Activated B cell treated with CpG ODN at 0.5 μM for 24 hours (primary cell): ENCODE measurements around the gene RAET1E. TPM values are rescaled to one million over a fixed set of nuclear protein-coding genes. Genes with fewer than 3 reads are reported as not detected.
A peak's percentile ranks its signal among the peaks of the same experiment; 100 is the strongest.
"Not testable (repeated sequence)": the region's sequence is repeated elsewhere in the genome, so short reads cannot be mapped to it uniquely, and the experiment has no call there.

Source experiments
- ATAC-seq: fragments of 200-7000 bp; cut with Tn5 transposase; one replicate; pipeline ENCODE4 v1.10.0; 2021; ENCODE audit warnings: low read depth, mild to moderate bottlenecking, moderate library complexity
- CTCF ChIA-PET: fragments of 350-600 bp; sonication (Branson Sonifier 250); formaldehyde crosslinking; loops from one replicate; lab custom pipeline; 2021; ENCODE audit warnings: antibody characterized with exemption; lab: Charles Lee
- POLR2A ChIA-PET: fragments of 350-600 bp; sonication (Branson Sonifier 250); formaldehyde crosslinking; loops from one replicate; lab custom pipeline; 2021; ENCODE audit warnings: antibody characterized with exemption; lab: Charles Lee
- DNase-seq: peaks from one replicate; pipeline ENCODE4 v3.0.0; 2022
- H3K27ac Mint-ChIP-seq: one replicate; pipeline ENCODE4 v1.8.0; 2020; ENCODE audit warnings: mixed read lengths
- H3K27me3 Mint-ChIP-seq: one replicate; pipeline ENCODE4 v1.8.0; 2021; ENCODE audit warnings: mixed read lengths
- H3K36me3 Mint-ChIP-seq: one replicate; pipeline ENCODE4 v1.8.0; 2021; ENCODE audit warnings: low read depth, mixed read lengths
- H3K4me1 Mint-ChIP-seq: one replicate; pipeline ENCODE4 v1.8.0; 2021; ENCODE audit warnings: mixed read lengths
- H3K4me3 Mint-ChIP-seq: one replicate; pipeline ENCODE4 v1.8.0; 2020; ENCODE audit warnings: mild to moderate bottlenecking, mixed read lengths
- H3K9me3 Mint-ChIP-seq: one replicate; pipeline ENCODE4 v1.8.0; 2020; ENCODE audit warnings: mixed read lengths
- CTCF ChIP-seq: fragments of 200-600 bp; IDR thresholded peaks from one replicate; pipeline ENCODE4 v1.8.0; 2022; ENCODE audit warnings: antibody characterized with exemption, mild to moderate bottlenecking
- intact Hi-C: fragments of 100-400 bp; cut with micrococcal nuclease; formaldehyde crosslinking; loops from one replicate; pipeline ENCODE4 v1.15.1; 2024
- total RNA-seq: library from RNA; stranded (reverse); gene quantifications from 2 replicates; pipeline ENCODE4 v1.2.3, GENCODE V29; 2022

The RAET1E gene
- not detected in 2 replicates for total RNA-seq

- no peaks in the 10 kb centered on the region for H3K4me1 Mint-ChIP-seq
- H3K27ac Mint-ChIP-seq = no peak within 1 kb of the TSS
- H3K4me3 Mint-ChIP-seq = no peak within 1 kb of the TSS
- no peak for TF ChIP-seq CTCF
- ATAC-seq (no peak), DNase-seq (no peak)
- no peaks in the 10 kb centered on the region for H3K36me3 Mint-ChIP-seq
- no peaks in the 10 kb centered on the region for H3K9me3 Mint-ChIP-seq
- H3K27me3 Mint-ChIP-seq = peaks cover 36% of the 10 kb centered on the region
- ChIA-PET POLR2A (no interaction called here), CTCF (no interaction called here)
- intact Hi-C loops = no loop called here
Measured at GRCh38 chr6:149897855-149898744, at the start of gene RAET1E. Gene RAET1E, minus strand, starts transcription at chr6:149898113. Its CDS starts 7,212 bp downstream, at chr6:149890901.

- H3K4me3 Mint-ChIP-seq, intact Hi-C loops, H3K9me3 Mint-ChIP-seq, H3K27ac Mint-ChIP-seq, POLR2A ChIA-PET, H3K4me1 Mint-ChIP-seq, CTCF ChIA-PET, H3K36me3 Mint-ChIP-seq, ATAC-seq, DNase-seq: not testable (repeated sequence)
- H3K27me3 Mint-ChIP-seq = peaks cover 56% of the 10 kb centered on the region
Measured at GRCh38 chr6:149947533-149947932, 49.6 kb upstream of the RAET1E start.

GRCh38 chr6:149946631-149947030, 48.7 kb upstream of the RAET1E start:
- POLR2A ChIA-PET = not testable (repeated sequence)

DNA sequence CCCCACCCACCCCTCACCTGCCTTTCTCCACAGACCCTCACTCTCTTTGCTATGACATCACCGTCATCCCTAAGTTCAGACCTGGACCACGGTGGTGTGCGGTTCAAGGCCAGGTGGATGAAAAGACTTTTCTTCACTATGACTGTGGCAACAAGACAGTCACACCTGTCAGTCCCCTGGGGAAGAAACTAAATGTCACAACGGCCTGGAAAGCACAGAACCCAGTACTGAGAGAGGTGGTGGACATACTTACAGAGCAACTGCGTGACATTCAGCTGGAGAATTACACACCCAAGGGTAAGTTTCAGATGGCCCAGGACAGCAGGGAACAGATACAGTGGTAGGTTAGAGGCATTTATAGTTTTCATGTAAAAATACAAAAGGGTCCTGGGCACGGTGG, 47.4 kb upstream of the RAET1E start:
- Mint-ChIP-seq H3K27me3 (peaks cover 47% of the 10 kb centered on the region), H3K4me1 (peaks cover 20% of the 10 kb centered on the region)
- H3K36me3 Mint-ChIP-seq, intact Hi-C loops, H3K27ac Mint-ChIP-seq, DNase-seq, CTCF ChIA-PET, POLR2A ChIA-PET, ATAC-seq, H3K9me3 Mint-ChIP-seq, H3K4me3 Mint-ChIP-seq: not testable (repeated sequence)

More at GRCh38 chr6:149946631-149947030, 48.7 kb upstream of the RAET1E start:
- CTCF ChIA-PET, DNase-seq, H3K9me3 Mint-ChIP-seq, ATAC-seq, intact Hi-C loops, H3K27ac Mint-ChIP-seq, H3K36me3 Mint-ChIP-seq, H3K4me1 Mint-ChIP-seq, H3K4me3 Mint-ChIP-seq: not testable (repeated sequence)
- peaks cover 53% of the 10 kb centered on the region for H3K27me3 Mint-ChIP-seq

DNA sequence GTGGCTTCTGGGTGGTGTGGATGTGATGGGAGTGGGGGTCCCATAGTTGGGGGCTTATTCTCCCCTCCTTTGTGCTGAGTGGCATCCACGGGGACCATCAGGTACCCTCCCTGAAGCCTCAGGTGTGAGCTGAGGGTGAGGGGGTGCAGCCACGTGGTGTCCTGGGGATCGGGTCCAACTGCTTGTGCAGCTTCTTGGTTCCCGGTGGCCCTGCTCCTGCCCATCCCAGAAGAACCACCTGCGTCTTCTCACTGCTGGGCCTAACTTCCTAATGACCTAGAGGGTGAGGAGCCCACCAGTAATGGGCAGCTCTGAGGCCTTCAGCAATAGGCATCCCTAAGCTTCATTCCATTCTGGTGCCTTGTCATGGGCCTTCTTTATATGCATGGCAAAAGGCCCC, 45.4 kb upstream of the RAET1E start:
- H3K36me3 Mint-ChIP-seq, CTCF ChIA-PET, POLR2A ChIA-PET, H3K9me3 Mint-ChIP-seq, DNase-seq, ATAC-seq, H3K27ac Mint-ChIP-seq: not testable (repeated sequence)
- Mint-ChIP-seq H3K27me3 (peaks cover 46% of the 10 kb centered on the region), H3K4me1 (peaks cover 36% of the 10 kb centered on the region), H3K4me3 (peak overlapping the region; percentile 26)
- intact Hi-C loops = loop anchor here (5.0 kb wide), 1 partner anchor 81 kb away; the partner anchor contains the start of gene LRP11

DNA sequence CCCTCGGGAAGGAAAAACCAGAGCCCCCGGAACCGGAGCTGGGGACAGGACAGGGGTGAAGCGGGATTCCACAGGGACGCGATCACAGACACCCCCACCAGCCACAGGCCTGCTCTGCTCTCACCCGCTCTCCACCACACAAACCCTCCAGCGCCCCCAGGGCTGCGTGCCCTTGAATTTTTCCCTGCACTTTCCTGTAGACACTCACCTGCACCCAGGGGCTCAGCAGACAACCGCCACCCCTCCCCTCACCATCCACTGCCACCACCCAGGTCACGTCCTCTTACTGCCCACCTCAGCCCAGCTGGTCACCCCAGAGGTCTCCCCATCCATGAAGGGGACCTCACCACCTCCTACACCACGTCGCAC, 44.5 kb upstream of the RAET1E start:
- DNase-seq = no peak
- Mint-ChIP-seq H3K4me3 (peak overlapping the region; percentile 89), H3K9me3 (no peaks in the 10 kb centered on the region), H3K4me1 (peaks cover 42% of the 10 kb centered on the region), H3K27me3 (peaks cover 42% of the 10 kb centered on the region), H3K36me3 (peaks cover 2% of the 10 kb centered on the region), H3K27ac (peak overlapping the region; percentile 21)
- ChIA-PET CTCF (no interaction called here), POLR2A (interaction anchor here (0.6 kb wide), 1 partner anchor 62 kb away, joined by 5 read pairs; no protein-coding TSS in a partner anchor)
- no peak for TF ChIP-seq CTCF
- no peak for ATAC-seq
- intact Hi-C loops = loop anchor here (5.0 kb wide), 1 partner anchor 80 kb away; the partner anchor contains the start of gene LRP11
